Right lobe of liver (tissue), 6 donors: Measurements from ENCODE around the gene HOXD10. TPM values are rescaled to one million over a fixed set of nuclear protein-coding genes. Genes with fewer than 3 reads are reported as not detected.

Experiments
- ATAC-seq, 4 donors: fragments of 200-7000 bp; cut with Tn5 transposase; one replicate each; pipeline ENCODE4 v1.9.1; 2020; ENCODE audit warnings: mild to moderate bottlenecking in 4 of 4, moderate library complexity in 4 of 4
- DNase-seq, 3 donors: peaks; one replicate each; pipeline ENCODE4 v3.0.0-alpha.2; 2020
- H3K27ac ChIP-seq, 3 donors: fragments of 200-600 bp; one replicate each; pipeline ENCODE4 v1.8.0; 2022
- H3K27me3 ChIP-seq, 2 donors: fragments of 200-600 bp; one replicate each; pipeline ENCODE4 v1.8.0; 2022
- H3K36me3 ChIP-seq, 4 donors: fragments of 200-600 bp; sonication (generic) in 1 of 4; one replicate each; pipeline versions ENCODE4 v1.5.1 to v1.8.0; 2017 to 2022; ENCODE audit warnings: control low read depth in 1 of 4
- H3K4me1 ChIP-seq, 4 donors: fragments of 200-600 bp; sonication (generic) in 1 of 4; one replicate each; pipeline versions ENCODE4 v1.5.1 to v1.8.0; 2017 to 2022; ENCODE audit warnings: control low read depth in 1 of 4
- H3K4me3 ChIP-seq, 3 donors: fragments of 200-600 bp; one replicate each; pipeline ENCODE4 v1.8.0; 2022
- H3K9me3 ChIP-seq, 4 donors: fragments of 200-600 bp; sonication (generic) in 1 of 4; one replicate each; pipeline versions ENCODE4 v1.5.1 to v1.8.0; 2017 to 2022; ENCODE audit warnings: control low read depth in 1 of 4
- CTCF ChIP-seq, 4 donors: fragments of 200-600 bp in 3 of 4; fragments of 450-650 bp in 1 of 4; IDR thresholded peaks; one replicate each; pipeline versions ENCODE4 v1.5.1 to v1.8.0; 2016 to 2022; ENCODE audit warnings: antibody characterized with exemption in 4 of 4, mild to moderate bottlenecking in 2 of 4
- POLR2A ChIP-seq: fragments of 450-650 bp; IDR thresholded peaks from one replicate; pipeline ENCODE4 v1.6.1; 2017; ENCODE audit warnings: antibody characterized with exemption, mild to moderate bottlenecking
- WGBS: methylation state at CpG from one replicate; pipeline ENCODE4 v1.1.6; 2018; ENCODE audit warnings: low coverage, low lambda C conversion rate; ENCODE audit not compliant: insufficient coverage; ENCODE audit errors: missing lambda C conversion rate; 5-methylcytosine and 5-hydroxymethylcytosine counted together
- intact Hi-C, 2 donors: fragments of 100-400 bp; cut with DNase I; formaldehyde crosslinking; loops; one replicate each; pipeline versions ENCODE4 v1.11.2 to v1.14.1; 2022
- total RNA-seq, 6 experiments: library from RNA; depleted of rRNA in 2 of 6; stranded (reverse); fragments of >200 nt in 2 of 6; fragmentation: NEBNext Ultra II Directional in 3 of 6; extraction: Animal tissue kit (Norgen Biotek cat#: 25700) in 3 of 6; gene quantifications; one replicate each; pipeline versions ENCODE4 v1.1.0 to v1.2.4, GENCODE V29; 2016 to 2023
- donor health status: DM: no; HTN: yes; CAD: no.
- donor health status: DM: no; HTN: no; CAD: no.
- donor health status: DM: no; HTN: no; CAD: no.
- donor health status: DM: no; HTN: yes; CAD: no.
- donor health status: DM: no; HTN: yes; CAD: no.

Gene HOXD10
- total RNA-seq, 6 experiments from 2014 or later, result not detected

DNA sequence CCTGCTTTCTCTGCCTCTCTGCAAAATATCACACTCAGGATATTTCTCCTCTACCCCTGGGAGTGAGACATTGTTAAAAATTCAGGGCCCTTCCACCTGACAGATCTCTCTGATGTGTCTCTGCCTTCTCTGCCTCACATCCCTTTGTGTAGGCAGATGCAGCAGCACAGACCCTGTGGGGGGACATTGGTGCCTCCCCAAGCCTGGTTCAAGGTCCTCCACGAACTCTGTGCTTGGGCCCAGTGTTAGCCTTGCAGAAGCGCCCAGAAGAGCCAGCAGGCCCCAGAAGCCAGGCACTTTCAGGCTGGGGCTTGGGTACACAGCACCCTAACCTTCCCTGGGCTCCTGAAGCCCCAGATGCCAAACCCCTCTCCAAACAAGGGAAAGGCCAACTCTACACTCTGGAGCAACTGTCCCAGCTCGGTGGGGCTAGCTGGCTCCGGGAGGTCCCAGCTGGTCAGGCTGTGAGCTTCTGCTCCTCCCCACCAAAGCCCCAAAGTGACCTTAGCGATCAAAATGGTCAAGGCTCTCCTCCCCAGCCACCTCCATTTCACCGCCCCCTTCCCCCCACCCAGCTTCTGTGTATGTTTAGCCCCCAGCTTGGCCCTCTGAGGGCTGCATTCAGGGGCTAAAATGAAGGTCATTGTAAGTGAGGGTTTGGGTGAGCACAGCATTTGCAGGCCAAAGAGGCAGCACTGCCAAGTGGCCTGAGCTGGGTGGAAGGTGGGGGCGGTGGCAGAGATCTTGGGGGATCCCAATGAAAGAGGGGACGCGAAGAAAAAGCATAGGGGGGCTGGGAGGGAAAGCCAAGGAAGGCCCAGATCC is 8.6 kb downstream of the HOXD10 start:
- Histone ChIP-seq H3K36me3 (no peaks in the 10 kb centered on the region), H3K9me3 (no peaks in the 10 kb centered on the region), H3K4me3 (no peak overlapping the region), H3K27ac (no peak overlapping the region), H3K4me1 (peaks cover 0 to 8% (median 0%) of the 10 kb centered on the region in 4 donors), H3K27me3 (peaks cover 28 to 73% of the 10 kb centered on the region in 2 donors)
- WGBS, result 17% methylated on average over 6 of the region's 9 CpGs
- DNase-seq (no peak), ATAC-seq (no peak)
- intact Hi-C loops, result loop anchor here (5.0 to 10.0 kb wide), 3 partner anchors 517 to 710 kb away; no protein-coding TSS in a partner anchor
- no peak for TF ChIP-seq POLR2A
- no peak for TF ChIP-seq CTCF (IDR thresholded peaks at IDR 0.05)

DNA sequence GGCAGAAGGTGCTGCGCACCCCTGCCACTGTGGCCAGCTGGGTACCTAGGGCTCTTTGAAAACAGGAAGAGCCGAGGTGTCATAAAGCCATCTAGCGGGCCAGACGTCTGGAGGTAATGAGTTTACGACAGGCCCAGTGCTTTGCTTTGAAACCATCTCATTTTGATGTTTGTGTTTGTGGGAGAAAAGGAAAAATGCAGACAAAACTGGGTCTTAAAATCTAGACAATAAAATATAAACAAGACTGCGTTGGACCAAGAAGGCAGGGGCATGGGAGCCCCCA is 9.1 kb downstream of the HOXD10 start:
- no peak for TF ChIP-seq CTCF (IDR thresholded peaks at IDR 0.05)
- no peak for TF ChIP-seq POLR2A
- Histone ChIP-seq H3K27me3 (peaks cover 24 to 73% of the 10 kb centered on the region in 2 donors), H3K36me3 (no peaks in the 10 kb centered on the region), H3K4me1 (peaks cover 0 to 10% (median 0%) of the 10 kb centered on the region in 4 donors), H3K27ac (no peak overlapping the region), H3K4me3 (no peak overlapping the region), H3K9me3 (no peaks in the 10 kb centered on the region)
- intact Hi-C loops, result loop anchor here (10.0 kb wide), 2 partner anchors 689 to 709 kb away; no protein-coding TSS in a partner anchor
- DNase-seq (no peak), ATAC-seq (no peak)
- WGBS, result 11% methylated on average over 6 of the region's 6 CpGs

- H3K9me3 ChIP-seq, result no peaks in the 10 kb centered on the region
- TF ChIP-seq CTCF (IDR thresholded peaks at IDR 0.05) (peak; percentile 83 to 93 (median 89)), POLR2A (no peak)
- peak in 2 of 3 donors; percentile 51 to 68 for DNase-seq
- no peak overlapping the region for H3K4me3 ChIP-seq
- peak; percentile 43 to 67 (median 64) for ATAC-seq
- H3K27ac ChIP-seq, result no peak overlapping the region
- peaks cover 21 to 74% of the 10 kb centered on the region in 2 donors for H3K27me3 ChIP-seq
- intact Hi-C loops, result loop anchor here (10.0 kb wide), 2 partner anchors 688 to 708 kb away; no protein-coding TSS in a partner anchor
- 1% methylated on average over 13 of the region's 13 CpGs for WGBS
- H3K4me1 ChIP-seq, result peaks cover 0 to 15% (median 0%) of the 10 kb centered on the region in 4 donors
- H3K36me3 ChIP-seq, result no peaks in the 10 kb centered on the region
Observed at GRCh38 chr2:176126929-176127773, 10.6 kb downstream of the HOXD10 start.

DNA sequence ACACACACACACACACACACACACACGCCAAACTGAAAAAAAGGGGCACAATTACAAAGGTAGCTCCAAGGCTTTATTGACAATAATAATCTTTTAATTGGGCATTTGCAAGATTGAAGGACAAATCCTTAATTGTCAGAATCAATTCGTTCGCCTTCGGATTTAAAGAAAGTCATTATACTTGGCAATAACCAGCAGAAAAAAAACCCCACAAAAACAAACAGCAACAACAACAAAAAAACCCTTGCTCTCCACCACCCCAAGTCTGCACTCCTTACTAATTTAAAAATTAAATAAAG is 11.1 kb downstream of the HOXD10 start:
- DNase-seq (no peak), ATAC-seq (no peak)
- H3K27me3 ChIP-seq, result peaks cover 20 to 74% of the 10 kb centered on the region in 2 donors
- H3K4me1 ChIP-seq, result peaks cover 0 to 14% (median 0%) of the 10 kb centered on the region in 4 donors
- intact Hi-C loops, result loop anchor here (10.0 kb wide), 2 partner anchors 687 to 707 kb away; no protein-coding TSS in a partner anchor
- 19% methylated on average over 4 of the region's 4 CpGs for WGBS
- TF ChIP-seq CTCF (IDR thresholded peaks at IDR 0.05), result no peak
- no peak for TF ChIP-seq POLR2A
- no peaks in the 10 kb centered on the region for H3K36me3 ChIP-seq
- no peaks in the 10 kb centered on the region for H3K9me3 ChIP-seq
- H3K27ac ChIP-seq, result no peak overlapping the region
- no peak overlapping the region for H3K4me3 ChIP-seq
